Ramos (cell line): ENCODE results near the gene COL28A1.
"Not testable (repeated sequence)": the region's sequence is repeated elsewhere in the genome, so short reads cannot be mapped to it uniquely, and the experiment has no call there.

Experiments used
- in situ Hi-C: fragments of 300-500 bp; cut with MboI; formaldehyde crosslinking; loops from one replicate; pipeline ENCODE4 v1.14.3; 2022; ENCODE audit warnings: low sequenced_read_pairs; ENCODE audit not compliant: unreplicated experiment

Gene COL28A1

DNA sequence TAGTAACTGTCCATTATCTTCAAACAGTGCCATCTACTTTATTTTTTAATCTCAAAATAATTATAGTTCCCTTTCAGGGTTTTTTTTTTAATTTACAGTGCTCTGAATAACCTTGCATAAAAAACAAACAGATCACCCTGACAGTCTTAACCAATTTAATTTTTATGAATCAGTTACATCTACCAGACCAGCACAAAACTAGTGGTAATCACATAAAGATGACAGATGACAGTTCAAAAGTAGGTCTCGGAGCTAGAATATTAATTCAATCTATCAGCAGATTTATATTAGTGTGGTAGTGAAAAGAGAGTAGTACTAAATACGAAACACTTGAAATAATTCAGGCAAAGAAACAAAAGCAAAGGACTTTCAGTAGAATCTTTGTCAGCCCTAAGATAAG, 53.9 kb downstream of the COL28A1 start:
- in situ Hi-C loops, result no loop called here

DNA sequence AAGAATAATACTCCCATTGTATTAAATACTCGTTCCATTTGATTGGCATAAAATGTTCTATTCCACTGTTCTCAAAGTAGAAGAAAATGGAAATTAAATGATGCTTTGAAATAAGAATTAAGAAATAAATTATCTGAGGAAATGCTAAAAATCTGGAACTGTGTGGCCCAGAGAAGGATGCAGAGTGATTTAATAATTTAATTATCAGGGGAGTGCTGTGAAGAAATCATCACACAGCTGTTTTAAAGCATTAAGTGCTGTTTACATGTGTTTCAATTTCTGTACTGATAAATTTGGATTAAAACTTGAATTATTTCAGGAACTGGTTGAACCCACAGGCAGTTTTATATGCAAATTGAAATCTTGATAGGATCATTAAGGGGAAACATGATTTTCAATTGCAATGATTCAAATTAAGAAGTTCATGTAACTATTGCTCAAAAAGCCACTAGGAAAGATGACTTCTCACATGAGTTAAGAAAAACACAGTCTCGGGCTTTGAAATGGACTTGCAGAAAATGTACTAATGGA, 56.3 kb downstream of the COL28A1 start:
- in situ Hi-C loops, result no loop called here

DNA sequence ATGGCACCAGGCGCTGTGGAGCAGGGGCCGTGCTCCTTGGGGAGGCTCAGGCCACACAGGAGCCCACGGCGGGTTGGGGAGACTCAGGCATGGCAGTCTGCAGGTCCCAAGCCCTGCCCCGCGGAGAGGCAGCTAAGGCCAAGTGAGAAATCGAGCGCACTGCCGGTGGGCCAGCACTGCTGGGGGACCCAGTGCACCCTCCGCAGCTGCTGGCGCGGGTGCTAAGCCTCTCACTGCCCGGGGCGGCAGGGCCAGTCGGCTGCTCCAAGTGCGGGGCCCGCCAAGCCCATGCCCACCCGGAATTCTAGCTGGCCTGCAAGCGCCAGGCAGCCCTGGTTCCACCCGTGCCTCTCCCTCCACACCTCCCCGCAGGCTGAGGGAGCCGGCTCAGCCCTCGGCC, 57.1 kb downstream of the COL28A1 start:
- in situ Hi-C loops, result no loop called here

DNA sequence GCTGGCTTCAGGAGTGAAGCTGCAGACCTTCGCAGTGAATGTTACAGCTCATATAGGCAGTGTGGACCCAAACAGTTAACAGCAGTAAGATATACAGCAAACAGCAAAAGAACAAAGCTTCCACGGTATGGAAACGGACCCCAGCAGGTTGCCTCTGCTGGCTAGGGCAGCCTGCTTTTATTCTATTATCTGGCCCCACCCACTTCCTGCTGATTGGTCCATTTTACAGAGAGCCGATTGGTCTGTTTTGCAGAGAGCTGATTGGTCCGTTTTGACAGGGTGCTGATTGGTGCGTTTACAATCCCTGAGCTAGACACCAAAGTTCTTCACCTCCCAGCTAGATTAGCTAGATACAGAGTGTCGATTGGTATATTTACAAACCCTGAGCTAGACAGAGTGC, 58.0 kb downstream of the COL28A1 start:
- in situ Hi-C loops, result not testable (repeated sequence)

DNA sequence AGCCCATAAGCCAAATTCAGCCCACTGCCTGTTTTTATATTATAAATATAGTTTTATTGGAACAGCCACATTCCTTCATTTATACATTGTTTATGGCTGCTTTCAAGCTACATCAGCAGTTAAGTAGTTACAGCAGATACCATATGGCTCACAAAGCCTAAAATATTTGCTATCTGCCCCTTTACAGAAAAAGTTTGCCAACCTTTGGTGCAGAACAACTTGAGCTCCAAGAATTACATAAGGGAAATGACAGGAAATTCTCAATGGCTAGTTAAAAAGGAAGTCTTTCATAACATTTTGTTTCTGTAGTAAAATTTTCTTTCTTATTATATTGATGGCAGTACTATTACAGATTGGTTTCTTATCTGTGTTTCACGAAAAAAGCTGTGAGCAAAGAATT, 59.3 kb downstream of the COL28A1 start:
- in situ Hi-C loops, result no loop called here

- in situ Hi-C loops, result no loop called here
Measured at GRCh38 chr7:7475601-7476000, 60.1 kb downstream of the COL28A1 start.

DNA sequence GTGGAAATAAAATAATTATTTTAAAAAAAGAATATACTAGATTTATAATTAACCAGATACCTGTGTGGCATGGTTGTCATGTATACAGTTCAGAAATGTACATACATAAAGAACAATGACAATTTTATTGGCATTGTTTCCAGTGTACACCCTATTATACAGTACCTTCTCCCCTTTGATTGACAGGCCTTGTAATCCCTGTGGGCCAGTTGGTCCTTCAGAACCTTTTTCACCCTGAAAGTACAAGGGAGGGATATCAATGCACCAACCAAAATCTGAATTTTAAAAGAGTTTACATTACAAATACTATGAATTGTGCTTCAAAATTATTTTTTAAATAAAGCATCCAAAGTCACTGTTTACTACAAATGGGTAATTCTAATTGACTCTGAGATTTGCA, 61.2 kb downstream of the COL28A1 start:
- in situ Hi-C loops, result no loop called here

GRCh38 chr7:7464991-7465765, 70.5 kb downstream of the COL28A1 start:
- in situ Hi-C loops, result not testable (repeated sequence)

DNA sequence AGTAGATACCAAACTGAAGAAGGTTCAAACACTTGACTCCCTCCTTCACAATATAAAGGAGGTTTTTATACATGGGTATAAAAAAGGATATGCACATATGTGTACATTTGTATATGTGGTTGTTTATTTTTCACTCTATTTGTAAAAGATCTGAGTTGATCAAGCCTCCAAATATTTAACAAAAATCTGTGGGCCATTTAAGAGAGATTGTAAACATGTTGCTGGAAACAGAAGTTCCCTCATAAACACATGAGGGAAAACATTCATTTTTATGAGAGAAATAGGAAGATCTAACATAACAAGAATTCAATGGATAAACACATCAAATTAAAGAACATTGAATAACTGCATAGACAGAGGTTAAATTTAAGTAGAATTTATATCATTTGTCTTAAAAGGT, 81.7 kb downstream of the COL28A1 start:
- in situ Hi-C loops, result no loop called here

GRCh38 chr7:7452652-7453051, 83.0 kb downstream of the COL28A1 start:
- in situ Hi-C loops, result no loop called here

GRCh38 chr7:7452119-7452518, 83.6 kb downstream of the COL28A1 start:
- in situ Hi-C loops, result no loop called here

DNA sequence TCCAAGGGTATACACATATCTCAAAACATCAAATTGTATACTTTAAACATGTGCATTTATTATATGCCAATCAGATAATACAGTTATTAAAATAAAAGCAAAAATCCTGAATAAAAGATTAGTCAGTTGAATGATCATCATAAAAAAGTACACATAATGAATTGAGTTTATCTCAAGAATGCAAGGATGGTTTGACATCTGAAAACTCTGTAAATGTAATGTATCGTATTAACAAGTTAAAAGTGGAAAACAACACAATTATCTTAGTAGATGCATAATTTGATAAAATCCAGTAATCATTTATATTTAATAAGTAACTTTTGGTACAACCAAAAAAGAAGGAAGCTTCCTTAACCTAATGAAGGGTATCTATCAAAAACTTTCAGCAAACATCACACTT, 86.6 kb downstream of the COL28A1 start:
- in situ Hi-C loops, result no loop called here

DNA sequence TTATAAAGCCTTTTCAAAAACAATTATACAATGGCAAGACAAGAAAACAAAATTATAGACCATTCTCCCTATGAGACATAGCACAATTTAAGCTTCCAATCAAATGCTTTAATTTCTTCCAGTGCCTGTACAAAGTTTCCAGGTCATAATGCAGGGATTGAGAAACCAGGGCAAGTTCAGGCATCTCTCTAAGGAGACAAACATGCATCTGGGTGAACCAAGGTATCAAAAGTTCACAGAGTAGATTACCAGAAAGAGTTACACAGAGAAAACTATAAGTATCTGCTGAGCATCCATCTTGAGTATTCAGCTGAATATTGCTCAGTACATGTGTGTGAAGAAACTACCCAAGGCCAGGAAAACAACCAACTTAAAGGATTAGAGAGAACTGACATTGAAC, 89.1 kb downstream of the COL28A1 start:
- in situ Hi-C loops, result no loop called here

GRCh38 chr7:7443806-7444350, 91.8 kb downstream of the COL28A1 start:
- in situ Hi-C loops, result no loop called here

GRCh38 chr7:7439564-7439963, 96.1 kb downstream of the COL28A1 start:
- in situ Hi-C loops, result no loop called here

DNA sequence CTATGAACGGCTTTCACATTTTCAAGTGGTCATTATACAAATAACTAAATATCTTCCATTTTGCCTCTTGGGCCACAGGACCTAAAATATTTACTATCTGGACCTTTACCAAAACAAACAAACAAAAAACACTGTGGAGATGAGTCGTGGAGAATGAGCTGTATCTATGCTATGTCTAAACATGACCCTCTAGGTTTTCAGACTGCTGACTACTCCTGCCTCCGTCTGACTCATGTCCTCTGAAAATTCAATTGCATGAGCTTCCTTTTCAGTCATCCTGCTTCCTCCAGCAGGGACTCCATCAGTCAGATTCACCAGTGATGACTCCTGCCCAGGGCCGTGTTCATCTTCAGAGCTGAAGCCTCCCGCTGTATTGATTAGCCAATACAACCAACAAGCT, 96.8 kb downstream of the COL28A1 start:
- in situ Hi-C loops, result no loop called here

DNA sequence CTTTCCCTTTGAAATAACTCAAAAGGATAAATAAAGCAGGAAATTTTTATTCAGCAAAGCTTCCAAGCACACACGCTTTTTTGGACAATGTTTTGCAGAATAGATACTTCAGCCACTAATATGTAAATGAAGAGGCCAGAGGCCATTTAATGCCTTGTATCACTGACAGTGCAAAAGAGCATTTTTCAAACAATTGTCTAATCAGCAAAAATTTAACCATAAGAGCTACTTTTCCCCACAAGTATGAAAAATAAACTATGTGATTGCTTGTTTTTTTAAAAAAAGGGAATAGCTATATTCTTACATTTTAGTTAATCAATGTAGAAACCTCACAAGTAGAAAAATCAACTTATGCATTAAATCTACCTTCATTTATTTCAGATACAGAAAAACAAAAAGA, 99.7 kb downstream of the COL28A1 start:
- in situ Hi-C loops, result no loop called here

GRCh38 chr7:7434329-7434728, 101.3 kb downstream of the COL28A1 start:
- in situ Hi-C loops, result no loop called here

- in situ Hi-C loops, result no loop called here
Measured at GRCh38 chr7:7433811-7434210, 101.9 kb downstream of the COL28A1 start.

DNA sequence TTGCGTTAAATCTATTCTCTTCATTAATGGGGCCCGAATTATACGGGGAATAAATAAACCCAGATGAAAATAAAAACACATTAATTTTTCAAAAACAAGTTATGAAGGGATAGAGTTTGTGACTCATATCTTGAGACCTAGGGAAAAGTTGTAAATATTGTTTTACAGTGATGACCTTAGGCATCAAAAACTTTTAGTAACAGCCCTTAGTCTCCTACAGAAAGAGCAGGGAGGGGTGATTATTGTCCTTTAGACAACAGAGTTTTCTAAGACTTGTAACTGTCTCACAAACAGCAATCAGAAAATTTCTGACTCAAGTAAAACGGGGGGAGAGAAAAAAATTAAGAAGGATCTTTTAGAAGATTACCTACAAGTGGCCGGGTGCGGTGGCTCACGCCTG, 102.7 kb downstream of the COL28A1 start:
- in situ Hi-C loops, result no loop called here

GRCh38 chr7:7428806-7429205, 106.9 kb downstream of the COL28A1 start:
- in situ Hi-C loops, result no loop called here

- in situ Hi-C loops, result no loop called here
Measured at GRCh38 chr7:7427363-7427762, 108.3 kb downstream of the COL28A1 start.
